HUES6 (cell line): Measurements from ENCODE around the gene CRIP1.
A peak's percentile ranks its signal among the peaks of the same experiment; 100 is the strongest.

Source experiments
- H3K27ac ChIP-seq: 2 replicates; pipeline ENCODE4 v1.7.0; 2013; ENCODE audit warnings: low read depth, mild to moderate bottlenecking, low read length, inconsistent platforms
- H3K27me3 ChIP-seq: 2 replicates; pipeline ENCODE4 v1.6.1; 2013; ENCODE audit warnings: low read length; ENCODE audit not compliant: control insufficient read depth, insufficient read depth
- H3K36me3 ChIP-seq: 2 replicates; pipeline ENCODE4 v1.6.1; 2013; ENCODE audit warnings: low read length; ENCODE audit not compliant: control insufficient read depth, insufficient read depth
- H3K4me1 ChIP-seq: 2 replicates; pipeline ENCODE4 v1.6.1; 2013; ENCODE audit warnings: low read length; ENCODE audit not compliant: control insufficient read depth, insufficient read depth
- H3K4me3 ChIP-seq: 2 replicates; pipeline ENCODE4 v1.5.1; 2013; ENCODE audit warnings: low read depth, low read length
- H3K9ac ChIP-seq: one replicate; pipeline ENCODE4 v1.6.1; 2013; ENCODE audit warnings: mild to moderate bottlenecking, low read length
- H3K9me3 ChIP-seq: 2 replicates; pipeline ENCODE4 v1.6.1; 2013; ENCODE audit warnings: low read depth, low read length; ENCODE audit not compliant: control insufficient read depth, insufficient read depth

The CRIP1 gene

GRCh38 chr14:105477660-105478397 is 8.9 kb upstream of the CRIP1 start:
- Histone ChIP-seq H3K4me3 (peak overlapping the region; percentile 40), H3K9ac (no peak overlapping the region), H3K27me3 (peaks cover 80% of the 10 kb centered on the region), H3K36me3 (no peaks in the 10 kb centered on the region), H3K9me3 (no peaks in the 10 kb centered on the region), H3K4me1 (peaks cover 53% of the 10 kb centered on the region), H3K27ac (no peak overlapping the region)

GRCh38 chr14:105478398-105479251 is 8.1 kb upstream of the CRIP1 start:
- H3K9ac ChIP-seq = no peak overlapping the region
- no peak overlapping the region for H3K27ac ChIP-seq
- no peaks in the 10 kb centered on the region for H3K9me3 ChIP-seq
- peaks cover 49% of the 10 kb centered on the region for H3K4me1 ChIP-seq
- peak overlapping the region; percentile 46 for H3K4me3 ChIP-seq
- peaks cover 88% of the 10 kb centered on the region for H3K27me3 ChIP-seq
- no peaks in the 10 kb centered on the region for H3K36me3 ChIP-seq

- Histone ChIP-seq H3K27me3 (peaks cover 98% of the 10 kb centered on the region), H3K36me3 (no peaks in the 10 kb centered on the region), H3K4me3 (peak overlapping the region; percentile 46), H3K4me1 (peaks cover 47% of the 10 kb centered on the region), H3K9ac (no peak overlapping the region), H3K9me3 (no peaks in the 10 kb centered on the region), H3K27ac (no peak overlapping the region)
These were observed 7.1 kb upstream of the CRIP1 start for GRCh38 chr14:105479431-105480158.

GRCh38 chr14:105480199-105480746 is 6.4 kb upstream of the CRIP1 start:
- Histone ChIP-seq H3K4me1 (peaks cover 46% of the 10 kb centered on the region), H3K4me3 (no peak overlapping the region), H3K36me3 (no peaks in the 10 kb centered on the region), H3K9me3 (no peaks in the 10 kb centered on the region), H3K27me3 (peaks cover 98% of the 10 kb centered on the region), H3K9ac (no peak overlapping the region), H3K27ac (no peak overlapping the region)

- H3K9ac ChIP-seq = peak overlapping the region; percentile 64
- H3K9me3 ChIP-seq = no peaks in the 10 kb centered on the region
- H3K4me3 ChIP-seq = peak overlapping the region; percentile 47
- peaks cover 98% of the 10 kb centered on the region for H3K27me3 ChIP-seq
- peaks cover 44% of the 10 kb centered on the region for H3K4me1 ChIP-seq
- no peaks in the 10 kb centered on the region for H3K36me3 ChIP-seq
- peak overlapping the region; percentile 7; the same call in 1 of the 2 replicates for H3K27ac ChIP-seq
These were observed 5.6 kb upstream of the CRIP1 start for GRCh38 chr14:105480807-105481801.

GRCh38 chr14:105481886-105482457 is 4.7 kb upstream of the CRIP1 start:
- Histone ChIP-seq H3K9ac (peak overlapping the region; percentile 64), H3K27ac (no peak overlapping the region), H3K27me3 (peaks cover 98% of the 10 kb centered on the region), H3K4me3 (peak overlapping the region; percentile 28), H3K36me3 (no peaks in the 10 kb centered on the region), H3K9me3 (no peaks in the 10 kb centered on the region), H3K4me1 (peaks cover 36% of the 10 kb centered on the region)

- no peaks in the 10 kb centered on the region for H3K36me3 ChIP-seq
- no peaks in the 10 kb centered on the region for H3K9me3 ChIP-seq
- no peak overlapping the region for H3K27ac ChIP-seq
- peaks cover 98% of the 10 kb centered on the region for H3K27me3 ChIP-seq
- no peak overlapping the region for H3K4me3 ChIP-seq
- H3K4me1 ChIP-seq = peaks cover 32% of the 10 kb centered on the region
- H3K9ac ChIP-seq = no peak overlapping the region
These were observed 4.1 kb upstream of the CRIP1 start for GRCh38 chr14:105482486-105483110.

GRCh38 chr14:105483300-105484068 is 3.2 kb upstream of the CRIP1 start:
- Histone ChIP-seq H3K4me1 (peaks cover 32% of the 10 kb centered on the region), H3K27me3 (peaks cover 98% of the 10 kb centered on the region), H3K27ac (no peak overlapping the region), H3K9ac (no peak overlapping the region), H3K4me3 (no peak overlapping the region), H3K36me3 (no peaks in the 10 kb centered on the region), H3K9me3 (no peaks in the 10 kb centered on the region)
